HG02870 (cell line): Measurements from ENCODE around the gene ANKHD1.

Source experiments
- ATAC-seq: cut with Tn5 transposase; IDR thresholded peaks from one replicate; pipeline ENCODE4 v1.9.1; 2021; ENCODE audit warnings: mild to moderate bottlenecking, moderate library complexity; ENCODE audit not compliant: unreplicated experiment

Gene ANKHD1

DNA sequence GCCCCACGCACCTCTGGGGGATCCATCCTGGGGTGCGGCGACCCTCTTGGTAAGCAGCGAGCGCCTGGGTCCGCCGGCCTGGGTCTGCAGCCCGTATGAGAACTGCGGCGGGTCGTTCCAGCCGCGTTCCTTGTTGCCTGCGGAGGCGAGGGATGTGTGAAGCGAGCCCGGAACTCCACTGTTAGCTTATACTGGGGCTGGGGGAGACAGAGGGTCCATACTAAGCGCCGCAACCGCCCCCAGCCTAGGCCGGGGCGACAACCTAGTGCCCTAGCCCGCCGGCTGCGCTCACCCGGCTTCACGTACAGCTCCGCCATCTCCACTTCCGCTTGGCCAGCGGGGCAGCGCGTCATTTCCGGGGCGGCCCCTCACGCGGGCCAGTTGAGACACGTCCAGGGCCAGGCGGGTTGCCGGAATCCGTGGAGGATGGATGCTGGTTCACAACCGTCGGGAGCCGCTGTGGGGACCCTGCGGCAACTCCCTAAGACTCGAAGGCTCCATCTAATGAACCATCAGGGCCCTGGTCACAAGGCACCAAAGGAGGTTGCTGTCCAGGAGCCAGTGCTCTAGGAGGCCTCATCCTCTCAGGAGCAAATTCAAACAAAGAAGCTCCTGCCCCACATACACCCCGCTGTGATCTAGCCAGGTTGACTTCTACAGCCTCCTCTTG lies 155.6 kb downstream of the ANKHD1 start, which contains the start of gene SRA1:
Gene SRA1 (minus strand): TSS at position 338 of the 670 bp plus-strand sequence. CDS start 21 bp downstream, at position 317.
- peak; percentile 86 for ATAC-seq

DNA sequence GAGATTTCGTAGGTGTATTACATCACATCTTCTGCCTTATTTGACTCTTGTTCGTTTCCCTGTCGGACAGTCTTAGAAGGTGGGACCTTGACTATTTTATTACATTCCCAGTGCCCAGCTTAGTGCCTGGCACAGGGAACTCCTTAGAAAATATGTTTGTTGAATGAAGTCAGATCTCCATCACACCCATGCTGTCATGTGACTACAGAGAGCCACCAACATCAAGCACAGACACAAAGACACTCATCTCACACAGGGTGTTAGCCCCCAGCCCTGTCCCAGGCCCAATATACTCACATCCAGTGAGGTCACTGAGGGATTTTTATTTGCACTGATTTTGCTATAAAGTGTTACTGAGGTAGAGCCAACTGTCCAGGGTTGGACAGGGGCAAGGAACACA lies 156.3 kb downstream of the ANKHD1 start:
- no peak for ATAC-seq

- ATAC-seq, result no peak
These were observed 156.9 kb downstream of the ANKHD1 start for GRCh38 chr5:140558542-140558941.

- ATAC-seq, result no peak
These were observed 158.6 kb downstream of the ANKHD1 start for GRCh38 chr5:140560227-140560626.

DNA sequence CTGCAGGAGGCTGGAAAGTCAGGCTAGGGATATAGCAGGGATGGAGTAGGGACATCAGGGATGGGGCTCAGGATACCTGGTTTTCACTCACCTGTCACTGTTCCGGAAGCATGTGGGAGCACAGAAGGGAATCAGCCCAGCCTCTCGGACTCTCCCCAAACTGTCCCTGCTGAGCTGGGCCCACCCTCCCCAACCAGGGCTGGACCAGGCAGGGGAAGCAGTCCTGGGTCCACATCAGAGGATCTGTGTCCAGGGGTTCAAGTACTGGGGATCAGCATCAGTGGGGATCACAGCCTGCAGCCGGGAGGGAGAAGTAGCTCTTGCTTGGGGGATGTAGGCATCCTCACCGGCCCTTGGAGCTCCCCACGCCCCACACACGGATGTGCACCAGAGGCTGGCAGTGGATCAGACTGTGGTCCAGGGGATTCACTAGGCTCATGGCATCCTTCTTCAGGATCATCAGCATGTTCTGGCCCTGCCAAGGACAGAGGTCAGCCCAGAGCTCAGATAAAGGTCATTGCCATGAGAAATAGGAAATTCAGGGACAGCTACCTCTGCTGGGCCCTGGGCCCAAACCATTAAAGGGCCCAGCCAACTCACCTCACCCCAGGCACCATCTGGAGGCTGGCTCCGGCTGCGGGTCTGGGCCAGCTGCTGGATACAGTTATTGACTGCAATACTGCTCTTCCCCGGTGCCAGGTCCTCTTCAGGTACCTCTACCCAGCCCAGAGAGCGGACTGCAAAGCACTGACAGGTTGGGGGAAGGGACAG lies 160.3 kb downstream of the ANKHD1 start:
- no peak for ATAC-seq

GRCh38 chr5:140563596-140563995 lies 162.0 kb downstream of the ANKHD1 start:
- no peak for ATAC-seq

GRCh38 chr5:140564196-140565023 lies 162.8 kb downstream of the ANKHD1 start, which contains the start of the genes APBB3 and SLC35A4:
Gene APBB3, minus strand, starts transcription at chr5:140564598. Its CDS starts 353 bp downstream, at chr5:140564245.
Gene SLC35A4, plus strand, starts transcription at chr5:140564828. Its CDS starts 2,342 bp downstream, at chr5:140567170.
- ATAC-seq, result peak; percentile 88

DNA sequence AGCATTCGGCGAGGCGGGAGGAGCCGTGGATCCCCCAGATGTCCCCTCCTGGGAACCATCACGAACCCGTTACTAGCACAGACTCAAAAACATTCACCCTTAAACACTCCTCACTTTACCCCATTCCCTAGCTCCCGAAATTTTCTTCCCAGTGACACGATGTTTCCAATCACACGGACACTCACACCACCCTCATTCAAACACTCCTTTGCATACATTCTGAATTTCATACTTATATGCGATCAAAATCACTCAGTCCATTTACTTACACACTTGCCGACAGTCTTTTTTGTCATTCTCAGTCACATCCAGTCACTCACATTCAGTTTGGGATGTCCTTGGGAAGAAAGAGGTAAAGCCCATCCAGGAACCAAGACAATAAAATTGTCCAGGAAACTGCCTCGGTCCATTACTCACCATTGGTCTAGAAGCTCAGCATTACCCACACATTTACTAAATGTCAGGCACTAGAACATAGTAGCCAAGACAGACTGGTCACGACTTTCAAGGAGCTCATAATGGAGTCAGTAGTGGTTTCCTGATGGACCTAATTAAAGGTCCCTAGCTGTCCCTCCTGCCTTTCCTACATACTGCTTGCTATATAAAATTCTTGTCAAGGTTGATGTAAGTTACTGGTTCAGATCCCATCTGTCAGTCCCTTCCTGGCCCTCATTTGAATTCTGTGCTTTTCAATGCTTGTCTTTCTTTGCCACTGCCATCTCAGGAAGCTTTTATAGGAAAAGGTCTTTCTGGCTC lies 163.6 kb downstream of the ANKHD1 start:
- ATAC-seq, result no peak

- no peak for ATAC-seq
These were observed 164.1 kb downstream of the ANKHD1 start for GRCh38 chr5:140565780-140566095.

- no peak for ATAC-seq
These were observed 165.0 kb downstream of the ANKHD1 start for GRCh38 chr5:140566665-140567064.

DNA sequence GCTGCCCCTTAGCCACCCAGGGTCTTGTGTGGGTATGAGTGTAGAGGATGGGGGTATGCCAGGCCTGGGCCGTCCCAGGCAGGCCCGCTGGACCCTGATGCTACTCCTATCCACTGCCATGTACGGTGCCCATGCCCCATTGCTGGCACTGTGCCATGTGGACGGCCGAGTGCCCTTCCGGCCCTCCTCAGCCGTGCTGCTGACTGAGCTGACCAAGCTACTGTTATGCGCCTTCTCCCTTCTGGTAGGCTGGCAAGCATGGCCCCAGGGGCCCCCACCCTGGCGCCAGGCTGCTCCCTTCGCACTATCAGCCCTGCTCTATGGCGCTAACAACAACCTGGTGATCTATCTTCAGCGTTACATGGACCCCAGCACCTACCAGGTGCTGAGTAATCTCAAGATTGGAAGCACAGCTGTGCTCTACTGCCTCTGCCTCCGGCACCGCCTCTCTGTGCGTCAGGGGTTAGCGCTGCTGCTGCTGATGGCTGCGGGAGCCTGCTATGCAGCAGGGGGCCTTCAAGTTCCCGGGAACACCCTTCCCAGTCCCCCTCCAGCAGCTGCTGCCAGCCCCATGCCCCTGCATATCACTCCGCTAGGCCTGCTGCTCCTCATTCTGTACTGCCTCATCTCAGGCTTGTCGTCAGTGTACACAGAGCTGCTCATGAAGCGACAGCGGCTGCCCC lies 165.6 kb downstream of the ANKHD1 start:
- no peak for ATAC-seq

DNA sequence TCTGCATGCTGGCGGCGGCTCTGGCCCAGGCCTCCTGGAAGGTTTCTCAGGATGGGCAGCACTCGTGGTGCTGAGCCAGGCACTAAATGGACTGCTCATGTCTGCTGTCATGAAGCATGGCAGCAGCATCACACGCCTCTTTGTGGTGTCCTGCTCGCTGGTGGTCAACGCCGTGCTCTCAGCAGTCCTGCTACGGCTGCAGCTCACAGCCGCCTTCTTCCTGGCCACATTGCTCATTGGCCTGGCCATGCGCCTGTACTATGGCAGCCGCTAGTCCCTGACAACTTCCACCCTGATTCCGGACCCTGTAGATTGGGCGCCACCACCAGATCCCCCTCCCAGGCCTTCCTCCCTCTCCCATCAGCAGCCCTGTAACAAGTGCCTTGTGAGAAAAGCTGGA lies 166.2 kb downstream of the ANKHD1 start:
- ATAC-seq, result no peak

DNA sequence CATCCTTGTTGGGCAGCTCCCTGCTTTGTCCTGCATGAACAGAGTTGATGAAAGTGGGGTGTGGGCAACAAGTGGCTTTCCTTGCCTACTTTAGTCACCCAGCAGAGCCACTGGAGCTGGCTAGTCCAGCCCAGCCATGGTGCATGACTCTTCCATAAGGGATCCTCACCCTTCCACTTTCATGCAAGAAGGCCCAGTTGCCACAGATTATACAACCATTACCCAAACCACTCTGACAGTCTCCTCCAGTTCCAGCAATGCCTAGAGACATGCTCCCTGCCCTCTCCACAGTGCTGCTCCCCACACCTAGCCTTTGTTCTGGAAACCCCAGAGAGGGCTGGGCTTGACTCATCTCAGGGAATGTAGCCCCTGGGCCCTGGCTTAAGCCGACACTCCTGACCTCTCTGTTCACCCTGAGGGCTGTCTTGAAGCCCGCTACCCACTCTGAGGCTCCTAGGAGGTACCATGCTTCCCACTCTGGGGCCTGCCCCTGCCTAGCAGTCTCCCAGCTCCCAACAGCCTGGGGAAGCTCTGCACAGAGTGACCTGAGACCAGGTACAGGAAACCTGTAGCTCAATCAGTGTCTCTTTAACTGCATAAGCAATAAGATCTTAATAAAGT lies 166.9 kb downstream of the ANKHD1 start:
- no peak for ATAC-seq

DNA sequence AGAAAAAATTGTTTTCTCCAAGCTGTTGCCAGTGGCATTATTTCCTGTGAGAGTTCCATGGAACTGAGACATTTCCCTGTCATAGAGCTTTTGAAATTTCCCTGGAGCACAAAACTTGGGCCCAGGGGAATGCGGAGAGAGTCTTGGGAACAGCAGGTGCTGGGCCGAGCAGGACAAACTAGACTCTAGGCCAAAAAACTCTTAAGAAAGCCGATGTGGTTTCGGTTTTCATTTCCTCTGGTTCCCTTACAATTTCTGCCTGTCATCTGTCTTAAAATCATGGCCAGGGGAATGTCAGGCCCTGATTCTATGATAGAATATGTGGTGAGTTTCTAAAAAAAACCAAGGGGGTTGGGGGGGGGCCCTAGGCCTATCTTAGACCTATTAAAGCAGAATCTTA lies 167.6 kb downstream of the ANKHD1 start:
- ATAC-seq, result no peak

DNA sequence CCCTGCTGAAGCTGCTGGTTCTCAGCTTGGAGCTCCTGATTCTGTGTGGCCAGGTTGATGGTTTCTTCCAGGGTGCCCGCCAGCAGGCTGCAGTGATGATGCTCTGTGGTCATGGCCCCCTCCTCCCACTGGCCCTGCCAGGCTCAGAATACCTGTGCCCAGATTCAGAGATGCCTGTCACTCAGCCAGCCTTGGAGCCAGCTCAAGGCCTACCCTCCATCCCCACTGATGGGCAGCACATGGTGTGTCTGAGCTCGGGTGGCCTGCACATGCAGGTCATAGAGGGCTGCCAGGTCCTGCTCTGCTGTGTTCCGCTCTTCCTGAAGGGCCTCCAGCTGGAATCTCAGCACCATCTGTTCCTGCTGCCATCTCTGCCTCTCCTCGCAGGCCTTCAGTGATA lies 168.4 kb downstream of the ANKHD1 start:
- ATAC-seq, result no peak

GRCh38 chr5:140570488-140570887 lies 168.9 kb downstream of the ANKHD1 start:
- ATAC-seq, result no peak

- ATAC-seq, result no peak
These were observed 169.5 kb downstream of the ANKHD1 start for GRCh38 chr5:140571105-140571504.

- no peak for ATAC-seq
These were observed 172.1 kb downstream of the ANKHD1 start for GRCh38 chr5:140573683-140574082.

GRCh38 chr5:140574165-140574564 lies 172.5 kb downstream of the ANKHD1 start:
- no peak for ATAC-seq

DNA sequence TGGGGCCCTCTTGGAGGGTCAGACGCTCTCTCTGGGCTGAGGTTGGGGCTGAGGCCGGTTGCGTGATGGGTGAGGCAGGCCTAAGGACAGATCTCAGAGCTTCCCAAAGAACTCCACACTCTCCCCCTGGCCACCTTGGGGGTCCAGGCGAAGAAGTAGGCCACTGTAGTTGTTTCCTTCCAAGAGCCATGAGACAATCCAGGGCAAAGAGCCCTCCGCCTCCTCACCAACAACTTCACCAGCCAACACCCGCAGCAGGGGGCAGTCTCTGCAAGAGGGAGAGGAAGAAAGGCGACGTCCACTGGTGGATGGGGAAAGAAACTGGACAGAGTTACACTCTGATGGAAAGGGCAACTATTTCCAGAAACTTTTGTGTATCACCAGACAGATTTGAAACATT lies 173.7 kb downstream of the ANKHD1 start:
- no peak for ATAC-seq
